HepG2 (cell line): Measurements from ENCODE around the gene MXRA7.

ENCODE experiments used
- EZH2 ChIP-seq: conservative IDR thresholded peaks from 2 replicates; pipeline ENCODE4 v1.6.1; 2012; ENCODE audit warnings: mild to moderate bottlenecking, low read depth, low read length, moderate library complexity
- MYNN ChIP-seq: sonication (generic); formaldehyde crosslinking; IDR thresholded peaks from 2 replicates; pipeline ENCODE4 v1.4.0; 2020; ENCODE audit warnings: mild to moderate bottlenecking, low read depth, missing genetic modification reagents
- NBN ChIP-seq: fragments of 450-650 bp; conservative IDR thresholded peaks from 2 replicates; pipeline ENCODE4 v1.6.1; 2017
- POLR2A ChIP-seq, 2 experiments: IDR thresholded peaks; 2 replicates each; pipeline ENCODE4 v1.6.1; 2011; ENCODE audit warnings: low read depth in 2 of 2, low read length in 2 of 2, mild to moderate bottlenecking in 1 of 2, moderate library complexity in 1 of 2; ENCODE audit not compliant: insufficient read depth in 1 of 2
- PRDM4 ChIP-seq: sonication (generic); formaldehyde crosslinking; IDR thresholded peaks from 2 replicates; pipeline ENCODE4 v1.9.0; 2021; ENCODE audit warnings: missing genetic modification reagents, borderline replicate concordance
- SKIL ChIP-seq: sonication (generic); formaldehyde crosslinking; IDR thresholded peaks from 2 replicates; pipeline ENCODE4 v1.8.0; 2022; ENCODE audit warnings: missing genetic modification reagents, mild to moderate bottlenecking, moderate library complexity, borderline replicate concordance
- TCF12 ChIP-seq, 2 experiments: fragments of 450-650 bp in 1 of 2; sonication (generic) in 1 of 2; formaldehyde crosslinking in 1 of 2; IDR thresholded peaks; 2 replicates each; pipeline versions ENCODE4 v1.6.1 to v1.8.0; 2017 to 2022; ENCODE audit warnings: antibody characterized with exemption in 1 of 2, mild to moderate bottlenecking in 1 of 2, missing genetic modification reagents in 1 of 2, moderate library complexity in 1 of 2
- U2AF2 ChIP-seq: fragments of 200-400 bp; formaldehyde crosslinking; IDR thresholded peaks from 2 replicates; pipeline ENCODE4 v1.6.1; 2017; ENCODE audit warnings: low read depth, mild to moderate bottlenecking, low read length
- ZNF121 ChIP-seq: sonication (generic); formaldehyde crosslinking; IDR thresholded peaks from 2 replicates; pipeline ENCODE4 v1.5.0; 2020; ENCODE audit warnings: mild to moderate bottlenecking, missing genetic modification reagents

GRCh38 chr17:76645481-76645880, 65.3 kb downstream of the MXRA7 start:
- TF ChIP-seq TCF12 (IDR thresholded peaks at IDR 0.05) (no peak), TCF12 (CRISPR knock-in tag; IDR thresholded peaks at IDR 0.05) (no peak), SKIL (CRISPR knock-in tag) (no peak), EZH2 (no peak), U2AF2 (no peak), ZNF121 (CRISPR knock-in tag) (no peak), PRDM4 (CRISPR knock-in tag) (no peak), NBN (no peak), MYNN (CRISPR knock-in tag) (no peak), POLR2A (IDR thresholded peaks at IDR 0.05; ENCODE audit: insufficient read depth in 1 of 2, low read depth in 2 of 2, low read length in 2 of 2) (no peak)
